Measurements from ENCODE around the gene SPHK2. TPM values are rescaled to one million over a fixed set of nuclear protein-coding genes. Genes with fewer than 3 reads are reported as not detected.
A peak's percentile ranks its signal among the peaks of the same experiment; 100 is the strongest.

SPHK2 gene
- total RNA-seq, 1 donor from 2014 or later, result 137 TPM

DNA sequence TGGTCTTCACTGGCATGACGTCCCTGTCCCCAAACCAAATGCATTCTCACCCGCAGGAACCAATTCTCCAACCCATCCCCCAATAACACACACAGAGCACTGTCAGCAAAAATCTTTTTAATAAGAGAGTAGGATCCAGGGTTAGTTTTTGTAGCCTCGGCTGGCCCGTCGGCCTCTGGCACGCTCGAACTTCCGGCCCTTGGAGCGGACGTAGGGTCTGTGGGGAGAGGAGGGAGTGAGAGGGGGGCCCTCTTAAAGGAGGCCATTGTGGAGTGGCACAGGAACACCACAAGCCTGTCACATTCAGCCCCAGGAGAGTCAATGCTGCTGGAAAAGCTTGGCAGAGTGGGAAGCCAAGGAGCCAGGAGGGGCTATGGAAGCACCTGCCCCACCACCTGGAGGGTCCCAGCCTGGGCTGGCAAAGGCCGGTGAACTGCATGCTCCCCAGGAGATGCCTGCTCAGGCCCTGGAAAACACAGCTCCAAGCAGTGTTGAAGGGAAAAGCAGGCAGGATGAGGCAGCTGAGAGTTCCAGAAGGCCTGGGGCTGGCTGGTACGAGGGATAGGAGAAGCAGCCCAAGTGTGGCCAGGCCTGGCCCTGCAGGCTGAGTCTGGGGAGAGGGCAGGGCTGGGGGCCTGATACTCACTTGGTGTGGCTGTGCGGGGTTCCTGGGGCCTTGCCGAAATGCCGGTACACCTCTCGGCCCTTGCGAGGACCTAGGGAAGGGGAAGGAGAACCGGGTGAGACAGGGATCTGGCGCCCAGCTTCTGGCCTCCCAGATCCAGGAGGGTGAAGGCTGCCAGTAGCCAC, 3.9 kb upstream of the SPHK2 start:
- Mint-ChIP-seq H3K27me3 (no peaks in the 10 kb centered on the region), H3K9me3 (ENCODE audit: low read depth) (no peaks in the 10 kb centered on the region), H3K27ac (peak overlapping the region; percentile 82), H3K4me3 (ENCODE audit: low read depth) (peak overlapping the region; percentile 44), H3K4me1 (ENCODE audit: low read depth) (peaks cover 32% of the 10 kb centered on the region), H3K36me3 (ENCODE audit: insufficient read depth) (peaks cover 11% of the 10 kb centered on the region)
- TF ChIP-seq, protein P1, sequence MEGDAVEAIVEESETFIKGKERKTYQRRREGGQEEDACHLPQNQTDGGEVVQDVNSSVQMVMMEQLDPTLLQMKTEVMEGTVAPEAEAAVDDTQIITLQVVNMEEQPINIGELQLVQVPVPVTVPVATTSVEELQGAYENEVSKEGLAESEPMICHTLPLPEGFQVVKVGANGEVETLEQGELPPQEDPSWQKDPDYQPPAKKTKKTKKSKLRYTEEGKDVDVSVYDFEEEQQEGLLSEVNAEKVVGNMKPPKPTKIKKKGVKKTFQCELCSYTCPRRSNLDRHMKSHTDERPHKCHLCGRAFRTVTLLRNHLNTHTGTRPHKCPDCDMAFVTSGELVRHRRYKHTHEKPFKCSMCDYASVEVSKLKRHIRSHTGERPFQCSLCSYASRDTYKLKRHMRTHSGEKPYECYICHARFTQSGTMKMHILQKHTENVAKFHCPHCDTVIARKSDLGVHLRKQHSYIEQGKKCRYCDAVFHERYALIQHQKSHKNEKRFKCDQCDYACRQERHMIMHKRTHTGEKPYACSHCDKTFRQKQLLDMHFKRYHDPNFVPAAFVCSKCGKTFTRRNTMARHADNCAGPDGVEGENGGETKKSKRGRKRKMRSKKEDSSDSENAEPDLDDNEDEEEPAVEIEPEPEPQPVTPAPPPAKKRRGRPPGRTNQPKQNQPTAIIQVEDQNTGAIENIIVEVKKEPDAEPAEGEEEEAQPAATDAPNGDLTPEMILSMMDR (IDR thresholded peaks at IDR 0.05; ENCODE audit: unreplicated experiment), result no peak
- no peak for DNase-seq (ENCODE audit: low spot score, unreplicated experiment)

DNA sequence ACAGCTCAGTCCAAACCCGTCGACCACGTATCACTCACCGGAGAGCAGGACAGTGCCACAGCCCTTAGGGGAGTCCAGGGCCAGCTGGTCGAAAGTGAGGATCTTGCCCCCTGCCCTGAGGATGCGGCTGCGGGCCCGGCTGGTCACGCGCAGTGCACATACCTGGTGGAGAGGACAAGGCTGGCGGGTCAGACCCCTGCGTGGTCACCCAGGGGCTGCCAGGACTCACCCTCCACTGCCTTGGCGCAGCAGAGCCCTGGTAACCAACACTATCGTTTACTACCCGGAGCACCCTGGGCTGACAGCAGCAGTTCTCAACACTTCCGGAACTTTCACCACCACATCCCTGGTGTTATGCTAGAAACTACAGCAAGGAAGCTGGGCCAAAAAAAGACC, 3.3 kb upstream of the SPHK2 start:
- no peak for DNase-seq (ENCODE audit: low spot score, unreplicated experiment)
- H3K36me3 Mint-ChIP-seq (ENCODE audit: insufficient read depth), result peaks cover 11% of the 10 kb centered on the region
- no peaks in the 10 kb centered on the region for H3K27me3 Mint-ChIP-seq
- H3K27ac Mint-ChIP-seq, result no peak overlapping the region
- TF ChIP-seq, protein P1 (IDR thresholded peaks at IDR 0.05; ENCODE audit: unreplicated experiment), result no peak
- H3K9me3 Mint-ChIP-seq (ENCODE audit: low read depth), result no peaks in the 10 kb centered on the region
- H3K4me3 Mint-ChIP-seq (ENCODE audit: low read depth), result peak overlapping the region; percentile 61
- peaks cover 32% of the 10 kb centered on the region for H3K4me1 Mint-ChIP-seq (ENCODE audit: low read depth)

DNA sequence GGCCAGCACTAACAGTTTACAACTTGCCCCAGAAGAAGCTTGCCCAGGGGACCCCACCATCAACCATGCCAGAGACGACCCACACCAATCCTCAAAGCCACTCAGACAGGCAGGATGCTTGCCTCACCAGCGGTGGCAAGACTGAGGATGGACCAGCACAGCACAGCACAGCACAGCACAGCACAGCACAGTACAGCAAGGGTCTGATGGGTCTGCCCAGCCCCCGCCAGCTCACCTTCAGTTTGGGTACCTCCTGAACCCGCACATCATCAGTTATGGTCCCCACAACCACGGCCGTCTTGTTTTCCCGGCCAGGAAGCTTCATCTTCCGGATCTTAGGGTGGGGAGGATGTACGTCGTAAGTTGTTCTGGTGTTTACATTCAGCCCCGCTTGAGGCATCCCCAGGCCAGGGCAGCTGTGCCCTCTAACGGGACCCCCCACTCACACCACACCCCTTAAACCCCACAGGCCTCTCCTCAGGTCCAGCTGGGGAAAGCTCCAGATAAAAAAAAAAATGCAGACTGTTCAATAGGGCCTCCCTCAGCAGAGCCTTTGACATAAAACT, 2.7 kb upstream of the SPHK2 start:
- no peak for DNase-seq (ENCODE audit: low spot score, unreplicated experiment)
- Mint-ChIP-seq H3K36me3 (ENCODE audit: insufficient read depth) (peaks cover 11% of the 10 kb centered on the region), H3K4me3 (ENCODE audit: low read depth) (peak overlapping the region; percentile 61), H3K27me3 (no peaks in the 10 kb centered on the region), H3K4me1 (ENCODE audit: low read depth) (peaks cover 34% of the 10 kb centered on the region), H3K9me3 (ENCODE audit: low read depth) (no peaks in the 10 kb centered on the region), H3K27ac (no peak overlapping the region)
- TF ChIP-seq, protein P1 (IDR thresholded peaks at IDR 0.05; ENCODE audit: unreplicated experiment), result no peak

DNA sequence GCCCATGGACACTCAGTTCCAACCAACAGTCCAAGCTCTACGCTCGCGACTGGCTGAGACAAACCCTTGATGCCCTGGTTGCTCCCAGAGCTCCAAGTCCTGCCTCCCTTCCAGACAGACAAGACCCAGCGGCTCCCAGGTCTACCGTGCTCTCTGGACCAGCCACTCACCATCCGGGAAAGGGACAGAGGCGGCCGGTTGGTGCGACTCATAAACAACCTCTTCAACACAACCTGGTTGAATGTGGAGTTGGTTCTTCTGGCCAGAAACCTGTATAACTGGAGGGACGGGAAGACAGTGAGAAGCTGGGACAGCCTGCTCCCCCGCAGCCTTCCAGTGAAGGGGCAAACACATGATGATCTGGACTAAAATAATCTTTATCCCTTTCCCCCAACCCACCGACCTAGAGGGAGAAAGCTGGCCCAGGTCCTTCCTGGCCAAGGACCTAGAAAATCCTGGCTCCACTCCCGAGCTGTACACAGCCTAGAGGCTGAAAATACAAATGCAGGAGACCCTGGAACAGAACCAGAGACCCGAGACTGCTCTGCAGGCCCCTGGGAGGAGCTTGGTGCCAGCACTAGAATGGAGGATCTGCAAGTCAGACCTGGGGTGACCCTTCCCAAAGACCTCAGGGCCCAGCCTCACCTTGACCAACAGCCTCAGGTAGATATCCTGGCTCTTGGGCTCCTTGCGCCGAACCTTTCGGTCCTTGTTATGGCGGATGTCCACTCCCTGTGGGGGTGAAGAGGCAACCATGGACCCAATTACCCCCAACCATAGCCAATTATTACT, 2.0 kb upstream of the SPHK2 start:
- DNase-seq (ENCODE audit: low spot score, unreplicated experiment), result no peak
- Mint-ChIP-seq H3K27me3 (no peaks in the 10 kb centered on the region), H3K36me3 (ENCODE audit: insufficient read depth) (peaks cover 11% of the 10 kb centered on the region), H3K4me1 (ENCODE audit: low read depth) (peaks cover 35% of the 10 kb centered on the region), H3K9me3 (ENCODE audit: low read depth) (no peaks in the 10 kb centered on the region), H3K27ac (peak overlapping the region; percentile 99), H3K4me3 (ENCODE audit: low read depth) (peak overlapping the region; percentile 93)
- TF ChIP-seq, protein P1 (IDR thresholded peaks at IDR 0.05; ENCODE audit: unreplicated experiment), result no peak

DNA sequence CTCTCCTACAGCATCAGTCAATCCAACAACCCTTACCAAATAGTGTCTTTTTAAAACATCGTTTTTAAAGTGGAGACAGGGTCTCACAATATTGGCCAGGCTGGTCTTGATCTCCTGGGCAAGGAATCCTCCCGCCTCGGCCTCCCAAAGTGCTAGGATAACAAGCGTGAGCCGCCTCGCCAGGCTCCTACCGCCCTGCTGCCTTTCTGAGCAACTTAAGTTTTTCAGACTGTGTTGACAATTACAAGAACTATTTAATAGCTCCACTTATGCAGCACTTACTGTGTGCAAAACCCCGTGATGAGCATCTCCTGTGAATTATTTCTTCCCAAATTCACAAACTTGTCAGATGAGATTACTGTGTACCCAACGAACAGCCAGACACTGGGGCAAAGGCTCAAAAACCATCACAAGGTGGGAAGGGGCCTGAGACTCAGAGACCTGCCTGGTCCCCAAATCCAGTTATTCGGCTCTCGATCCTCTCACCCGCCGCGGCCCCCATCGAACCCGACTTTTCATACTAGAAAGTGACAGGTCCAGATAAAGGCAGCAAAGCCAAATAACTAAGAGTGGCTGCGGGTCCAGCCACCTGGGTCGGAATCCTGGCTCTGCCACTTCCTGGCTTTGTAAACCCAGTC, 909 bp upstream of the SPHK2 start:
- peaks cover 11% of the 10 kb centered on the region for H3K36me3 Mint-ChIP-seq (ENCODE audit: insufficient read depth)
- H3K4me1 Mint-ChIP-seq (ENCODE audit: low read depth), result peaks cover 37% of the 10 kb centered on the region
- peak overlapping the region; percentile 93 for H3K4me3 Mint-ChIP-seq (ENCODE audit: low read depth)
- H3K9me3 Mint-ChIP-seq (ENCODE audit: low read depth), result no peaks in the 10 kb centered on the region
- H3K27me3 Mint-ChIP-seq, result no peaks in the 10 kb centered on the region
- no peak for DNase-seq (ENCODE audit: low spot score, unreplicated experiment)
- peak overlapping the region; percentile 99 for H3K27ac Mint-ChIP-seq
- TF ChIP-seq, protein P1 (IDR thresholded peaks at IDR 0.05; ENCODE audit: unreplicated experiment), result no peak
